Cardiac fibroblast (primary cell): ENCODE results near the gene OSBPL7.

Source experiments
- DNase-seq, 2 donors: peaks; one replicate each; pipeline versions ENCODE4 v3.0.0 to v3.0.0-alpha.2; 2010; ENCODE audit warnings: low read depth in 2 of 2
- H3K4me3 ChIP-seq, 2 donors: replicated peaks in 1 of 2; 1 replicate in 1 of 2; 2 replicates in 1 of 2; pipeline ENCODE4 v1.5.1; 2011; ENCODE audit warnings: low read depth in 2 of 2, low read length in 2 of 2, mild to moderate bottlenecking in 2 of 2, moderate library complexity in 1 of 2
- TF ChIP-seq, protein P1 (sequence below): IDR thresholded peaks from one replicate; pipeline ENCODE4 v1.5.1; 2011; ENCODE audit warnings: low read depth, mild to moderate bottlenecking, low read length, inconsistent platforms

Gene OSBPL7

DNA sequence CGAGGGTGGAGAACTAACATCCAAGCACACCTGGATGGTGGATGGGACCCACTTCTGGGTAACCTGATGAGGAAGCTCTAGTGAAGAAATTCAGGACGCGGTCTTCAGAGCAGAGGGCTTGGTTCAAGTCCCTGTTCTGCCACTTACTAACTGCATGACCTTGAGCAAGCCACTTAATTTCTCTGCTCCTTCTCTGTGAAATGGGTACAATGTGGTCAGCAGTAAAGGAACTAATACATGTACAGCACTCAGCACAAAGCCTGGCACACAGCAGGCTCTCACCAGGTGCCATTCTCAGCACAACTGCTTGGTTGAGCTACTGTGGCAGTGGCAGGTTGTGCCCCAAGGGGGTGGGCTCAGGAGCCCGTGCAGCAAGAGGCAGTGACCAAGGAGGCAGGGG, 1.9 kb upstream of the OSBPL7 start:
- TF ChIP-seq, protein P1, sequence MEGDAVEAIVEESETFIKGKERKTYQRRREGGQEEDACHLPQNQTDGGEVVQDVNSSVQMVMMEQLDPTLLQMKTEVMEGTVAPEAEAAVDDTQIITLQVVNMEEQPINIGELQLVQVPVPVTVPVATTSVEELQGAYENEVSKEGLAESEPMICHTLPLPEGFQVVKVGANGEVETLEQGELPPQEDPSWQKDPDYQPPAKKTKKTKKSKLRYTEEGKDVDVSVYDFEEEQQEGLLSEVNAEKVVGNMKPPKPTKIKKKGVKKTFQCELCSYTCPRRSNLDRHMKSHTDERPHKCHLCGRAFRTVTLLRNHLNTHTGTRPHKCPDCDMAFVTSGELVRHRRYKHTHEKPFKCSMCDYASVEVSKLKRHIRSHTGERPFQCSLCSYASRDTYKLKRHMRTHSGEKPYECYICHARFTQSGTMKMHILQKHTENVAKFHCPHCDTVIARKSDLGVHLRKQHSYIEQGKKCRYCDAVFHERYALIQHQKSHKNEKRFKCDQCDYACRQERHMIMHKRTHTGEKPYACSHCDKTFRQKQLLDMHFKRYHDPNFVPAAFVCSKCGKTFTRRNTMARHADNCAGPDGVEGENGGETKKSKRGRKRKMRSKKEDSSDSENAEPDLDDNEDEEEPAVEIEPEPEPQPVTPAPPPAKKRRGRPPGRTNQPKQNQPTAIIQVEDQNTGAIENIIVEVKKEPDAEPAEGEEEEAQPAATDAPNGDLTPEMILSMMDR, result no peak

DNA sequence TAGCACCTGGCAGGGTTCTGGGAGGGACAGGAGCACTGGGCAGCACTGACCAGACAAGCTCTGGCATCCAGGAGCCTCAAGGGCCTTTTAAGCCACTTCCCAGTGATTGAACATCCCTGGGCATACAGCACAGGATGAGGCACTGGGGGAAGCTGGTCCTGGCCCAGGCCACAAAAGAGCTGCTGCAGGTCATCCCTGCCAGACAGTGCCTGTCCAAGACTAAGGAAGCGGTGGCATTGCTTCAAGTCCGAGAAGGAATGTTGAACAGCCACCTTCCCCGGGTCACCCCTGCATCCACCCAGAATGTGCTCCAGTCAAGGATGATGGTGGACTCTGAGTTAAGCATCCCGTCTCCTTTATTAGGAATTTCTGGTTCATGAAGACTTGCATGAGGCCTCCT, 1.2 kb upstream of the OSBPL7 start:
- no peak overlapping the region for H3K4me3 ChIP-seq
- no peak for DNase-seq
- TF ChIP-seq, protein P1, result no peak

More for the DNA sequence above, 1.9 kb upstream of the OSBPL7 start:
- H3K4me3 ChIP-seq, result no peak overlapping the region
- no peak for DNase-seq

DNA sequence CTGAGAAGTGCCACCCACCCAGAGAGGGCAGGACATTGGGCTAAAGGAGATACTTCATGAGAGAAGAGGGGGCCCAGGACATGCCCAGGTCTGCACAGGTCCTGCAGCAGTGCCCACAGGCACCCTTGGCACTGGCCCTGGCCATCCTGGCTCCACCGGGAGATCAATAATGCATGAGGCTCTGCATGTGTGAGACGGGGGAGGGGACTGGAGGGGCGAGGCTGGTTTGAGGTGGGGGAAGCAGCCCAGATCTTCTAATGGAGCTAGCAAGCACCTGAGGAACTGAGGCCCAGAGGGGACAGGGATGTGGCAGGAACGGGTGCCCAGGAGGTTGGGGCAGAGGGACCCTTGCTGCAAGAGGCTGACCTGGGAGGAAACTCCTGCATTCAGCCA, 567 bp downstream of the OSBPL7 start:
- peak overlapping the region; percentile 64 to 74 for H3K4me3 ChIP-seq
- TF ChIP-seq, protein P1, result no peak
- no peak for DNase-seq

DNA sequence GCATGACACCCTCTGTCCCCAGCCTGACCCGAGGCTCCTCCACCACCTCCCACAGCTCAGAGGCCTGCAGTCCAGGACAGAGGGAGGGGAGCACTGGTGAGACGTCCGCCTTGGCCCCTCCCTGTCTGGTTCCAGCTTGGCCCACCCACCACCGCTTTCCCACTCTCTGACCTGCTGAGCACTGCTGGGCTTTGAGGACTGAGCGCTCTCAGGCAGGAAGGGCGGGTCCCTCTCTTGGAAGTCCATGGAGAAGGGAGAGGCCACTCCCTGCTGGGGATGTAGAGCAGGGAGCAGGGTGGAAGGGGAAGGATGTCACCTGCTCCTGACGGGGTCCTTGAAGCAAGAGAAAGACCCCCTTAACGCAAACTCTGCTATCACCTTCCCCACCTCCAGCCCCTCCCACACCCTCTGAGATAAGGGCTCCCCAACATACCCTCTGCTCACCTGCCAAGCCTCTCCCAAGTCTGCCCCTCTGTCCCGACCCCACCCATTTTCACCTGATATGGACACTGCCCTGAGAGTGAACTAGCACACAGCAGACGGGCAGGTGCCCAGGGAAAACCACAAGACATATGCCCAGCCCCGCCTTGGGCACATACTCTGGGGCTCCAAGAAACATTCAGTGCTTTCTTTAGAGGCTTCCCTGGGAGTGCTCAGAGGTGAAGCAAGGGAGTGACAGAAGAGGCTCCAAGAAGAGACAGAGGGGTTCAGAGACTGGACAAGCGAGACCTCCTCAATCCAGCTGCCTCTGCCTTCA, 1.4 kb downstream of the OSBPL7 start:
- TF ChIP-seq, protein P1, result no peak
- DNase-seq, result no peak
- H3K4me3 ChIP-seq, result no peak overlapping the region

DNA sequence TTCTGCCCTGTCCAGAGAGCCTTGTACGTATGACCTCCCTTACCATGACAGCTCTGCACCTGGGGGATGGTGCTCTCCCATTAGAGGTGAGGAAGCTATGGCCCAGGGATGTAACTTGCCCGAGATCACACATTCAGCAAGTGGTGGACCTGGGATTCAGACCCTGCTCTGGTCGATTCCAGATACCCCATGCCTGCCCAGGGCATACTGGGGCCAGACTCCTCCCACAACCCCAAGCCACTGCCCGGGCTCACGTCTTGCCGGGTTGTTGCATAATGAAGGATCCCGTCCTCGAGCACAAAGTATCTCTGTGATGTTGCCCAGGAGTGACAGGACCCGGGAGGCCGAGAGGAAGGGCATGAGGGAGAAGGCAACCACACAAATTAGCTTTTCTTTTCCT, 2.1 kb downstream of the OSBPL7 start:
- H3K4me3 ChIP-seq, result no peak overlapping the region

DNA sequence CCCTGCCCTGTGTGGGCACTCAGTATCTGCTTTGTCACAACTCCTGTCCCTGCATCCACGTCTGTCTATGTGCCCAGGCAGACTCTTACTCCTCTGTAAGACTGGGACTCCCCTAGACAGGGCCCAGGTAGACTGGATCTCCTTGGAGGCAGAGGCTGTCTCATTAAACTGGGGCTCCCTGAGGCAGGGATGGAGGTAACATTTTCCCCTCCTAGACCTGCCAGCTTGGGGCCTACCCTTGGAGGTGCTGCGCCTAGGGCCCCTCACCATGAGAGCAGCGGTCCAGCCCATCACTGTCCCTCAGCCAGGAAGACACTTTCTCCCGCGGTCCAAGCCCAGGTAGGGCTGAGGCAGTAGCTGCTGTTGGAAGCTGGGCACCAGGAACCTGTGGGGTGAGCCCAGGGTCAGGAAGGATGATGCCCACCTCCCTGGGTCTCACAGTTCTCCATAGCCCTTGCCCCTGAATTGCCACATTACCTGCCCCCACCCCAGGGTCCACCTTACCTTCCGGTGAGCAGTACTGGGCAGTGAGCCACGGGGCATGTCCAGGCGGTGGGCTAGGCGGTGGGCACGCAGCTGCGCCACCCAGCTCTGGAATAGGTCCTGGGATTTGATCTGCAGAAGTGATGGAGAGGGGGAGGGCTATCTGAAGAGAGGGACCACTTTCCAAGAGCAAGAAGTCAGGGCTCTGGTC, 3.4 kb downstream of the OSBPL7 start:
- TF ChIP-seq, protein P1, result no peak
- no peak for DNase-seq
- no peak overlapping the region for H3K4me3 ChIP-seq

More for the DNA sequence above, 2.1 kb downstream of the OSBPL7 start:
- TF ChIP-seq, protein P1, result no peak
- DNase-seq, result no peak
